Stimulated activated CD8-positive, alpha-beta memory T cell treated with anti-CD3 and anti-CD28 coated beads, Interleukin-15, amount 100 ng/mL, for 48 hours (primary cell): ENCODE results near the gene DEDD2.

ENCODE experiments used
- DNase-seq, 2 donors: peaks; one replicate each; pipeline ENCODE4 v3.0.0-alpha.2; 2020; ENCODE audit warnings: low read depth in 2 of 2

Gene DEDD2

GRCh38 chr19:42248270-42249148 is 31.0 kb upstream of the DEDD2 start:
- DNase-seq: no peak

- no peak for DNase-seq
Measured at GRCh38 chr19:42247640-42248199, 30.2 kb upstream of the DEDD2 start.

GRCh38 chr19:42246922-42247639 is 29.6 kb upstream of the DEDD2 start:
- no peak for DNase-seq

GRCh38 chr19:42246143-42246921 is 28.9 kb upstream of the DEDD2 start:
- no peak for DNase-seq

- DNase-seq: no peak
Measured at GRCh38 chr19:42245231-42245630, 27.8 kb upstream of the DEDD2 start.

- peak; percentile 89 to 91 for DNase-seq
Measured at GRCh38 chr19:42244347-42245220, 27.1 kb upstream of the DEDD2 start.

GRCh38 chr19:42242512-42243409 is 25.3 kb upstream of the DEDD2 start, which contains the start of gene GSK3A:
TSS of gene GSK3A (minus strand) at chr19:42242602. CDS start at chr19:42242465, 137 bp downstream.
- peak; percentile 91 to 95 for DNase-seq

GRCh38 chr19:42242069-42242511 is 24.6 kb upstream of the DEDD2 start:
- DNase-seq: no peak

GRCh38 chr19:42241279-42241678 is 23.8 kb upstream of the DEDD2 start:
- DNase-seq: no peak

GRCh38 chr19:42239544-42240220 is 22.2 kb upstream of the DEDD2 start:
- no peak for DNase-seq

GRCh38 chr19:42235181-42235580 is 17.7 kb upstream of the DEDD2 start:
- no peak for DNase-seq

GRCh38 chr19:42234364-42234763 is 16.9 kb upstream of the DEDD2 start:
- no peak for DNase-seq

- DNase-seq: no peak
Measured at GRCh38 chr19:42233678-42234292, 16.3 kb upstream of the DEDD2 start.

GRCh38 chr19:42233106-42233505 is 15.6 kb upstream of the DEDD2 start:
- no peak for DNase-seq

- DNase-seq: no peak
Measured at GRCh38 chr19:42232435-42232834, 15.0 kb upstream of the DEDD2 start.

- no peak for DNase-seq
Measured at GRCh38 chr19:42230571-42230970, 13.1 kb upstream of the DEDD2 start.

- DNase-seq: no peak
Measured at GRCh38 chr19:42229855-42230351, 12.4 kb upstream of the DEDD2 start.

GRCh38 chr19:42229301-42229854 is 11.9 kb upstream of the DEDD2 start:
- DNase-seq: no peak
